Measurements from ENCODE around the gene ALCAM.
"Not testable (repeated sequence)": the region's sequence is repeated elsewhere in the genome, so short reads cannot be mapped to it uniquely, and the experiment has no call there.

The ALCAM gene

GRCh38 chr3:105603516-105603915, 236.8 kb downstream of the ALCAM start:
- DNase-seq: not testable (repeated sequence)

- DNase-seq: no peak
Measured at GRCh38 chr3:105606016-105606415, 239.3 kb downstream of the ALCAM start.

- DNase-seq: no peak
Measured at GRCh38 chr3:105608623-105609022, 241.9 kb downstream of the ALCAM start.

GRCh38 chr3:105610473-105610872, 243.8 kb downstream of the ALCAM start:
- no peak for DNase-seq

DNA sequence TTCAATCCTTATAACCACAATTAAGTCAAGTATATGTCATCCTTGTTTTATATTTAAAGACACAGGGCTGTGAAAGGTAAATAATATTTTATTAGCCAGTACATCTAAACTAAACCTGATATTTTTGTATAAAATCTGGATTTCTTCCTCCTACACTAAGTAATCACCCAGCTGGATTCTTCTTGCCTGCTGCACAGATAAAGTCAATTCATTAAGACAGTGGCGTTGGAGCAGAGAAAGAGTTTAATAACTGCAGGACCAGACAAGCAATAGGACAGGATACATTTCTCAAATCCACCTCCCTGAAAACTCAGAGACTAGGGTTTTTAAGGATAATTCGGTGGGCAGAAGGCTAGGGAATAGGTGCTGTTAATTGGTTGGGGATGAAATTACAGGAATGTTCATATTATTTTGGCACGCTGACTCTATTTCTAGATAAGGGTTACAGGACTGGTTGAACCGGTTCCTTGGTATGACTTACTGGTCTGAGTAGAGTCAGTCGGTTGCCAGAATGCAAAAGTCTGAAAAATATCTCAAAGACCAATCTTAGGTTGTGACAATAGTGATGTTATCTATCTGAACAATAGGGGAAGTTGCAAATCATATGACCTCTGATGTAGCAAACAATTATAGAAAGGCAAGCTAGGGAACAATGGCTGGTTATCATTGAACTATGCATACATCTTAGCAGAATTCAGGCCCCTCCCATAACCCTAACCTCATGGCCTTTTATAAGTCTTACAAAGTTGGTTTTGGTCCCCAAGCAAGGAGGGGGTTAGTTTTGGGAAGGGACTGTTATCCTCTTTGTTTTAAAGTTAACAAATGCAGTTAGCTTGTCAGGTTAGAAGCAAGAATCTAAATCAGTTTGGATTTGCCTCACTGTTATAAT, 244.8 kb downstream of the ALCAM start:
- no peak for DNase-seq

GRCh38 chr3:105613120-105613519, 246.4 kb downstream of the ALCAM start:
- DNase-seq: no peak

GRCh38 chr3:105614288-105615030, 247.8 kb downstream of the ALCAM start:
- no peak for DNase-seq

DNA sequence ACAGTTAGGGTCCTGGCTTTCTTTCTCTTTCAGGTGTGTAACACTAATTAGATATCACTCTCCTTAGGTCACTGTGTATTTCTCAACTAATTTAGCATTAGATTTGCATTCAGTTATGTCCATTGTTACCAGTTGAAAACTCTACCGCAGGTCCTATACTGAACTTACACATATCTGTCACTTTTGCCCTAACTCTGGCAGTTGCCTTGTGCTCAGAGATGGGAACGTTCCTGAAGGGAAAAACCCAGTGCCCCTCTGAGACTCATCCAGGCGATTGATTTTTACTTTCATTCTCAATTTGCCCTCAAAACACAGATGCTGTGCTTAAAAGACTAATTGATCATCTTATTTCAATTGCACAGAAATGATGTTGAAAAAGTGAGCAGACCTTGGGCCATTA, 249.1 kb downstream of the ALCAM start:
- DNase-seq: no peak

- no peak for DNase-seq
Measured at GRCh38 chr3:105616374-105617121, 249.8 kb downstream of the ALCAM start.

DNA sequence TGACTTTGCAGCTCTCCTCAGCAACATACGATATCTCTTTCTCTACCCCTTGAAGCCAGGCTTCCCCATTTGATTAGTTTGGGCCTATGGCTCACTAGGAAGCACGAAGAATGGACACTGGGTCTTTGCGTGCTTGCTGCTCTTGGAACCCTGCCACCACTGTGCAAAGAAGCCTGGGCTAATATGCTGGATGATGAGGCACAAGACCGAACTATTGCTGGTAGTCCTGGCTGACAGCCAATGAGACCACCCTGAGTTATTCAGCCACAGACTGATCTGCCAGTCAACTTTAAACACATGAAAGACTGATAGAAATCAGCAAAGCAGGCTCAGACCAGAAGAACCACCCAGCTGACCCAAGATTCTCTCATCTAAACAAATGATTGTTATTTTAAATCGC, 251.8 kb downstream of the ALCAM start:
- DNase-seq: no peak

DNA sequence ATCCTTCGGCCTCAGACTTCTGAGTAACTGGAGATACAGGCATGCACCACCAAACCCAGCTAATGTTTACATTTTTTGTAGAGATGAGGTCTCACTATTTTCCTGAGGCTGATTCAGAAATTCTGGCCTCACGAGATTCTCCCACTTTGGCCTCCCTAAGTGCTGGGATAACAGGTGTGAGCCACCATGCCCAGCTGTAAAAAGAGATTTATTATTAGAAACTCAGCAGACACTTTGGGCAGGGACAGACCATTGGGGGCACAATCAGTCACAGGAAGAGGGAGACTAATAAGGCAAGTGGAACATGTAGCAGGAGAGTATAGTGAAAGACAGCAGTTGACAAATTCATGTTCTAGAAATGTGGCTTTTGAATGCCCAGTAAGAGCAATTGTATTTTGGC, 252.9 kb downstream of the ALCAM start:
- no peak for DNase-seq

DNA sequence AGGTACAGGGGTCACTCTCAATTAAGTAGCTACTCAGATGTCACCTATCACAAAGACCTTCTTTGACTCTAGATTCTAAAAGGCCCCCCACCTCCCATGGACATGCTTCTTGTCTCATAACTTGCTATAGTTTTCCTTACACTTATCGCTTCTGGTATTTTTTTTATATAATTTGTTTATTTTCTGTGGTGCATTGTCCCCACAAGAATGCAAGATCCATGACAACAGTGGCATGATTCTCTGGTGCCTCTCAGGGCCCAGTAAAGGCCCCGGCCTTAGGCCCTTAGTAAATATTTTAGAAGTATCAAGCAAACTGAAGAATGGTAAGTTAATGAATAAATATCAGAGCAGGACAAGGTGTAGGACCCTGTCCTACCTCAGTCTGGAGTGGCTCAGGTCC, 253.5 kb downstream of the ALCAM start:
- no peak for DNase-seq

GRCh38 chr3:105622169-105622568, 255.5 kb downstream of the ALCAM start:
- DNase-seq: no peak
